ENCODE results near the gene IFT20. TPM values are rescaled to one million over a fixed set of nuclear protein-coding genes. Genes with fewer than 3 reads are reported as not detected.
"Not testable (repeated sequence)": the region's sequence is repeated elsewhere in the genome, so short reads cannot be mapped to it uniquely, and the experiment has no call there.

Gene IFT20
- total RNA-seq, 1 experiment from 2014 or later, result 29.1 TPM

- in situ Hi-C loops (cut with HindIII; ENCODE audit: low sequenced_read_pairs), result no loop called here
- DNase-seq (ENCODE audit: low spot score), result peak; percentile 98
Measured at GRCh38 chr17:28318759-28319597, 16.3 kb downstream of the IFT20 start, which contains the start of gene TMEM97. Gene TMEM97, plus strand, starts transcription at chr17:28319200. Its CDS starts 40 bp downstream, at chr17:28319240.

DNA sequence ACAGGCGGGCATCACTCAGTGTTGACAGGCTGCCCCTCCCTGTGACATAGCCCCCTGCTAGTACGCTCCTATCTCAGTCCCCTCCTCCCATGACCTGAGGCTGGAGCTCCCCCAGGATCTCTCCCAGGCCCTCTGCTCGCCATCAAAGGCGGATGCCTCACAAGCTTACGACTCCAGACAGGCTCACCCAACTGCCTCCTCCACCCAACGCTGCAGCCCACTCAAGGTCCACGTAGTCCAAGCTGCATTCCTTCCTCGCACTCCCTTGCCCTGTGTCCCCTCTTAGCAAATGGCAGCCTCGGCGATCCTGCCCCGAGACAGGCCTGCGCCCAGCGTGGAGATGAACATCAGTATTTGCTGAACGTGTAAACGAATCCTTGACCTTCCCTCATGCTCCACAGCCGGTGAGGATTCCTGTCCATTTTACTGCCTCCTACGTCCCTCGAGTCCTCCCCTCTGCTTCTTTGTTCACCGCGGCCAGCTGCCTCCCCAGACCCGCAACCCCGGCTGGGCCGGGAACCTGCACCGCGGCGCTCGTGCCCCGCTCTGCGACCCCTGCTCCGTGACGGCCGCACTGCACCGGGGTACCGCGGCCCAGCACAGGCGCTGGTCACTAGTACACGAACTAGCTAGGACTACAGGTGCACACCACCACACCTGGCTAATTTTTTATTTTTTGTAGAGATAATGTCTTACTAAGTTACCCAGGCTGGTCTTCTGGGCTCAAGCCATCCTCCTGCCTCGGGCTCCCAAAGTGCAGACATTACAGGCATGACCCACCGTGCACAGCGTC is 17.1 kb downstream of the IFT20 start:
- DNase-seq (ENCODE audit: low spot score), result peak; percentile 13
- in situ Hi-C loops (cut with HindIII; ENCODE audit: low sequenced_read_pairs), result no loop called here

DNA sequence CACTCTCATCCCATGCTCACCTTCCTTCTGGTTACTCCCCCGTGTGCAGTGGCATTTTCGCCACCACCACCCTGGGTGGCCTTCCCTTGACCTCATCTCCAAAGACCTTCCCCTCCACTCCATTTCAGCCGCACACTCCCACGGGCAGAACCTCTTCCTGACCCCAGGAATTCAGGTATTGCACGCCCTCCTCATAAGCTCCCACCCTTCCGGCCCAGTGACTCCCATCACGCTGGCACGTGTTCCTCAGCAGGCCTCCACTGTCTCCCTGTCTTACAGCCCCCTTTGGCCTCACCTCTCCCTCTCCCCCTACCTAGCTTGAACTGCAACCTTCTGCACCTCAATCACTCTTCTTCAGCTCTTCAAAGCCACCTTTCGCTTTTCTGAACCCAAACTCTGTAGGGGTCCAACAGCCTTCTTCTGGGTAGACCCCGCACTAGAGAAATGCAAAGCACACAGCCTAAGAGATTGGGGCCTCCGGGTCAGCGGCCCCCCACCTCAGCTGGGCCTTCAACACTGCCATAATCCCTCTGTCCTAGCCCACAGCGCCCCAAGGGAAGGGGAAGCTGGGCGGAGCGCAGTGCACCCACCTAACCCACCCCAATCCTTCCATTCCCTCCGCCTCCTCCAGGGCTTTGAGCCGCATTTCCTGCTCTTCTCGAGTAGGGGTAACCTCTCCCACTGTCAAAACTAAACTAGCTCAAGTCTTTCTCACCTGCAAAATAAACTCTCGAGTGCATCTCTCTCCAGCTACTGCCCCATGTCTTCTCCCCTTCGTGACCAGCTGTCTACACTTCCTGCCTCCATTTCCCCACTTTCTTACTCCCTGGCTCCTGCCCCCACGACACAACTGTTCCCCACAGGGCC is 17.9 kb downstream of the IFT20 start:
- no peak for DNase-seq (ENCODE audit: low spot score)
- in situ Hi-C loops (cut with HindIII; ENCODE audit: low sequenced_read_pairs), result no loop called here

GRCh38 chr17:28315846-28316705 is 19.2 kb downstream of the IFT20 start:
- in situ Hi-C loops (cut with HindIII; ENCODE audit: low sequenced_read_pairs), result no loop called here
- DNase-seq (ENCODE audit: low spot score), result no peak

- in situ Hi-C loops (cut with HindIII; ENCODE audit: low sequenced_read_pairs), result no loop called here
Measured at GRCh38 chr17:28313841-28314240, 21.4 kb downstream of the IFT20 start.

DNA sequence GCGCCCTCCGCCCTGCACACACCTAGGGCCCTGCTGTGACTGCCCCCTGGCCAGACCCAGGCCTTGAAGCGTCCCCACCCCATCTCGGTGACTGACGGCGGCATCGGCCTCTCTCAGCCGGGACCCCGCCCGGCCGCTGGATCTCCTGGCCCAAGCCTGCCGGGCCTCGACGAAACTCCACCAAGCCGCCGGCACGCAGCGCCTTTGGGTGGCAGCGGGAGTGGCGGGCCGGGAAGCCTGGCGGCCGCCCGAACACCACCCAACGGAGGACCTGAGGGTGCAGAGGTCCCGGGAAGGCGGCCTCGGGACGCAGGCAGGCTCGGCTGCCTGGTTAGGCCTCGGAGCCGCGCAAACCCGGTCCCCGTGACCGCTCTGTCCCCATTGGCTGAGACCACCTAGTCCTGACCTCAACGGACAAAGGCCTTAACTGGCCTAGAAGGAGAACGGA is 28.3 kb downstream of the IFT20 start:
- no peak for DNase-seq (ENCODE audit: low spot score)
- in situ Hi-C loops (cut with HindIII; ENCODE audit: low sequenced_read_pairs), result no loop called here

More at GRCh38 chr17:28313841-28314240, 21.4 kb downstream of the IFT20 start:
- DNase-seq (ENCODE audit: low spot score), result no peak

DNA sequence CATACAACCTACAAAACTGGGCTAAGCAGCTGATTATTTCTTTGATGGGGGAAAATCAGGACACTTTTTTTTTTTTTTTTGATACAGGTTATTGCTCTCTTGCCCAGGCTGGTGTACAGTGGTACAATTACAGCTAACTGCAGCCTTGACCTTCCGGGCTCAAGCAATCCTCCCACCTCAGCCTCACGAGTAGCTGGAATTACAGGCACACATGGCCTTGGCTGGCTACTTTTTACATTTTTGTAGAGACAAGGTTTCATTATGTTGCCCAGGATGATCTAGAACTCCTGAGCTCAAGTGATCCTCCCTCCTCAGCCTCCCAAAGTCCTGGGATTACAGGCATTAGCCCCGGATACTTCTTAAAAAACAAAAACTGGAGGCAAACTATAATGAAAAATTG is 36.8 kb downstream of the IFT20 start:
- no peak for DNase-seq (ENCODE audit: low spot score)
- in situ Hi-C loops (cut with HindIII; ENCODE audit: low sequenced_read_pairs), result no loop called here

GRCh38 chr17:28295677-28296578 is 39.3 kb downstream of the IFT20 start:
- DNase-seq (ENCODE audit: low spot score), result no peak
- in situ Hi-C loops (cut with HindIII; ENCODE audit: low sequenced_read_pairs), result no loop called here

- in situ Hi-C loops (cut with HindIII; ENCODE audit: low sequenced_read_pairs), result no loop called here
- DNase-seq (ENCODE audit: low spot score), result no peak
Measured at GRCh38 chr17:28293994-28294393, 41.3 kb downstream of the IFT20 start.

DNA sequence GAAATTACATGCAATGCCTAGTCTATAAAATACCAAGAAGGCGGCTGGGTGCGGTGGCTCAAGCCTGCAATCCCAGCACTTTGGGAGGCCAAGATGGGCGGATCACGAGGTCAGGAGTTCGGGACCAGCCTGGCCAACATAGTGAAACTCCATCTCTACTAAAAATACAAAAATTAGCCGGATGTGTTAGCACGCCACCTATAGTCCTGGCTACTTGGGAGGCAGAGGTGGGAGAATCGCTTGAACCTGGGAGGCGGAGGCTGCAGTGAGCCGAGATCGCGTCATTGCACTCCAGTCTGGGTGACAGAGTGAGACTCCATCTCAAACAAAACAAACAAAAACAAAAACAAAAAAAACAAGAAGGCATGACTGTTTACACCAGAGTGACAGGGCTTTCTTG is 42.4 kb downstream of the IFT20 start:
- DNase-seq (ENCODE audit: low spot score); in situ Hi-C loops (cut with HindIII; ENCODE audit: low sequenced_read_pairs): not testable (repeated sequence)

DNA sequence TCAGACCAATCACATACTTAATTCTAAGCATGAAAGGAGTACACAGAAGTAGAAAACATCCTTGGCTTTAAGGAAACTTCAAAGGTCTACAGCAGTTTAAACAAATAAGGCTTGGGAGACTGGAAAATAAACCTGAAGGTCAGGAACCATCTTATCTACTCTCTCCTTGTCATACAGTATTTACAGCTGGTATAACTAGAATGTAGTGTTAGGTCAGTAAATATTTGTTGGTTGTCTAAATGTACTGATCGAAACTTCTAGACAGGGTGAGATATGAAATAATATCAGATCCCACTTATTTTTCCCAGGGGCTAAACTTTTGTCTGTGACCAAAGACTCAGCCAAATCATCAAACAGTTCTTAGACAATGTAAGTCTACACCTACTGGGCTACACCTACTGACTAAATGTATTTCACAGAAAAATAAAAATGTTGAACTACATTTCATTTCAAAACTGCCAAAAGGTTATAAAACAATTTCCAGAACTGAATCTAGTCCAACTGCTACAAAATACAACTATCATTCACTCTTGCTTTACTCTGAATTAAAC is 43.4 kb downstream of the IFT20 start:
- no peak for DNase-seq (ENCODE audit: low spot score)
- in situ Hi-C loops (cut with HindIII; ENCODE audit: low sequenced_read_pairs), result no loop called here

DNA sequence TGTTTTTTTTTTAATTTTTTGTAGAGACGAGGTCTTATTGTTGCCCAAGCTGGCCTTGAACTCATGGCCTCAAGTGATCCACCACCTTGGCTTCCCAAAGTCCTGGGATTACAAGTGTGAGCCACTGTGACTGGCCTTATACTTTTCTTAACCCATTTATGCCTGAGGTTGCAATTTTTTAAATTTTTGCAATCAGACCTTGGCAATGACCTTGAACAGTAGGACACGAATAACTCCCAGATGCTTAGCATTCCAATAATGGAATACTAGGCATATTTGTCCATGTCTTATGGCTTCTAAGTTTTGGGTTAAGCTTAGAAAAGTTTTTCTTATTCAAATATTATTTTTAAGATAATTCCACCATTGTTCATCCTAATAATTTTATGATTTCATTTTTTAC is 44.6 kb downstream of the IFT20 start:
- in situ Hi-C loops (cut with HindIII; ENCODE audit: low sequenced_read_pairs), result no loop called here
- no peak for DNase-seq (ENCODE audit: low spot score)

DNA sequence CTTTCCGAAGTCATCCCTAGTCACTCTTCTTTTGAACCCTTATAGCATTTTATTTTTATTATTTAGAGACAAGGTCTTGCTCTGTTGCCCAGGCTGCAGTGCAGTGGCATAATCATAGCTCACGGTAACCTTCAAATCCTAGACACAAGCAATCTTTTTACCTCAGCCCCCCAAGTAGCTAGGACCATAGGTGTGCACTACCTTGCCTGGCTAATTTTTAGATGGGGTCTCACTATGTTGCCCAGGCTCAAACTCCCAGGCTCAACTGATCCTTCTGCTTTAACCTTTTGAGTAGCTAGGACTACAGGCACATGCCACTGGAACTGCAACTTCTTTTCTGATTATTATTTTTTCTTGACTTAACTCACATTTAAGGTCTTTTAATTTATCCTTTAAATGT is 49.3 kb downstream of the IFT20 start:
- DNase-seq (ENCODE audit: low spot score), result no peak
- in situ Hi-C loops (cut with HindIII; ENCODE audit: low sequenced_read_pairs), result no loop called here

GRCh38 chr17:28282596-28282995 is 52.7 kb downstream of the IFT20 start:
- DNase-seq (ENCODE audit: low spot score), result peak; percentile 23
- in situ Hi-C loops (cut with HindIII; ENCODE audit: low sequenced_read_pairs), result no loop called here

- in situ Hi-C loops (cut with HindIII; ENCODE audit: low sequenced_read_pairs), result no loop called here
- no peak for DNase-seq (ENCODE audit: low spot score)
Measured at GRCh38 chr17:28280826-28281225, 54.4 kb downstream of the IFT20 start.

DNA sequence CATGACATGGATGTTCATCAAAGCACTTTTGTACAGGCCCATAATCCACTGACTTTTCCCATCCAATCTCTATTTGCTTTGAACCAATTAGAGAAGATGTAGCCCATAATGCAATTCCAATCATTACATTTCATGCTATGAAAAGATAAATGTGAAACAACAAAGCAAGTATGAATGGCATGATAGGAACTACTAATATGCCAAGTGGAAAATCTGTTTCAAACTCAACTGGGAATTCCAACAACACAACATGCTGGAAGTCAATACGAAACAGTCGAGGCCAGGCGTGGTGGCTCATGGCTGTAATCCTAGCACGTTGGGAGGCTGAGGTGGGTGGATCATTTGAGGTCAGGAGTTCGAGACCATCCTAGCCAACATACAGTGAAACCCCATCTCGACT is 55.9 kb downstream of the IFT20 start:
- DNase-seq (ENCODE audit: low spot score), result no peak
- in situ Hi-C loops (cut with HindIII; ENCODE audit: low sequenced_read_pairs), result no loop called here

Measured in G401 (cell line).